Activated CD4-positive, CD25-positive, alpha-beta regulatory T cell treated with anti-CD3 and anti-CD28 coated beads, Interleukin-2, amount 50 U/mL, for 16 hours (primary cell): Measurements from ENCODE around the gene YTHDF1.
"Not testable (repeated sequence)": the region's sequence is repeated elsewhere in the genome, so short reads cannot be mapped to it uniquely, and the experiment has no call there.

ENCODE experiments used
- DNase-seq: peaks from one replicate; pipeline ENCODE4 v3.0.0-alpha.2; 2020; ENCODE audit warnings: low read depth, low spot score

YTHDF1 gene

DNA sequence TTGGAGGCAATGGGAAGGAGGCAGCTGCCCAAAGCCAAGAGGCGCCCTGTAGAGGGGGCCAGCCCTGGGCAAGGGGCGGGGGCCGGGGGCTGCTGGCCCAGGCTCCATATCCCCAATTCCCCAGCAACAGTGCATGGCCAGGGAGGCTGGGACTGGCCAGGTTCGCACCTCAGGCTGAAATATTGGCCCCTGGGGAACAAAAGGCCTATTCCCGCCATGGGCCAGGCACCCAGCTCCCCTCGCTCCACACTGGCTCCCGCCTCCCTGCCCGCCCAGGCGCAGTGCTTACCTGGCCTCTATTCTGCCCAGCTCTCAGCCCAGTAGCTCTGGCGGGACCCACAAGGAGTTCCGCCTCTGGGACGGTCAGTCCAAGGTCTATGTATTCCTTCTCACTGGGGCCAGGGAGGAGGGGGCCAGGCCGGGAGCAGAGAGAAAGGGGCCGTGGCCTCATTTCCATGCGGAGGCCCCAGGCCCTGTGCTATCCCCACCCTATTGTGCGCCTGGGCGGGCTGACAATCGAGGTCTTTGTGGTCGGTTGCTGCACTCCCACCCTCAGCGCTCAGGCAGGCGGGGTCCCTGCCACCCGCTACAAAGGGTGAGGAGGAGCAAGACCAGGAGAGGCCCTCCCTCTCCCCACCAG lies 42.3 kb downstream of the YTHDF1 start:
- no peak for DNase-seq

- DNase-seq: no peak
Measured at GRCh38 chr20:63172726-63173125, 43.2 kb downstream of the YTHDF1 start.

- DNase-seq: no peak
Measured at GRCh38 chr20:63171991-63172390, 43.9 kb downstream of the YTHDF1 start.

- no peak for DNase-seq
Measured at GRCh38 chr20:63169681-63170080, 46.2 kb downstream of the YTHDF1 start.

DNA sequence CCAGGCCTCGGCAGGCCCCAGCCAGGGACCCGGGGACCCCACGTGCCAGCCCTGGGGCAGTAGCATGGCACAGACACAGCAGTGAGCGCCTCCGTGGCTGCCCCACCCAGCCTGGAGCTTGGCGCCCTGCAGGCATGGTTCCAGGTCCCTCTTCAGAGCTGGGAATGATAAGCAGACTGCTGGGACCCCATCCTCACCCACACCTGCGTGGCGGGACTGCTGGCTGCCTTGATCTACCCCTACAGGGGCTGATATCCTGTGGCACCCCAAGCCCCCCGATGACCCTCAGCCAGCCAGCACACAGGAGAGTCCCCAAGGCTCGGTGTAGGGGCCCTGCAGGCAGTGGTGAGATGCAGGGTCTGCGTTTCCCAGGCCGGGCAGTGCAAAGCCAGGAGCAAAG lies 47.1 kb downstream of the YTHDF1 start:
- no peak for DNase-seq

- DNase-seq: no peak
Measured at GRCh38 chr20:63167918-63168520, 47.9 kb downstream of the YTHDF1 start.

GRCh38 chr20:63167026-63167917 lies 48.7 kb downstream of the YTHDF1 start:
- no peak for DNase-seq

DNA sequence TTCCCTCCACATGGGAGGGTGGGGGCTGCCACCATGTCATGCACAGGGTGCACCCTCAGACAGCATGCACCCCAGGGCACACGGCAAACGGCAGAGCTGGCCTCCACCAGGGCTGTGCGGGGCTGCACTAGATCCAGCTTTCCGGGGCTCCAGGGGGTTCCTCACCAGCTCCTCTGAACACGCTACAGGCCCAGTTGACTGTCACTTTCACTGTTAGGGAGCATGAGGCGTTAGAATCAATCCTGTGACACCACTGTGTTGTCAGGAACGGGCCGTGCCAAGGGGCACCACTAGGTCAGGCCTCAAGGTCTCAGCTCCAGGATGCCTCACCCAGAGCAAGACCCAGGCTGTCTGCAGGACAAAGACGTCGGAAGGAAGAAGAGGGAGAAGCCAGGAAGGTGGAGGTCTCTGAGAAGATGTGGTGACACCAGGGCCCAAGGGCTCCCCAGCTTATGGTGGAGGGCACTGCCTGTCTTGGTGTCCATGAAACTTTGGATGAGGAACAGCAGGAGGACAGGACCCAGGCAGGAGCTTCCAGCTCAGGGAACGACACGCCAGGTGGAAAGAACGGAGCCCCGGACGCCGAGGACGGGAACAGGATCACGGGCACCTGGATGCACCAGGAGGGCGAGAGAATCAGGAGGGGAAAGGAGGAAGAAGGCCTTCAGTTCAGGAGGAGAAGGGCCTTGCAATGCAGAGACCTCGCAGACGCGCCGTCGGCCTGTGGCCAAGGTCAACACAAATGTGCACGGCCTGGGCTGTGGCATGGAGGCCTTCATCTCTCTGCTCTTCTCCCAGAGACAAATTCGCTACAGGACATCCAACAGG lies 49.5 kb downstream of the YTHDF1 start:
- DNase-seq: no peak

GRCh38 chr20:63165356-63166192 lies 50.4 kb downstream of the YTHDF1 start:
- no peak for DNase-seq

DNA sequence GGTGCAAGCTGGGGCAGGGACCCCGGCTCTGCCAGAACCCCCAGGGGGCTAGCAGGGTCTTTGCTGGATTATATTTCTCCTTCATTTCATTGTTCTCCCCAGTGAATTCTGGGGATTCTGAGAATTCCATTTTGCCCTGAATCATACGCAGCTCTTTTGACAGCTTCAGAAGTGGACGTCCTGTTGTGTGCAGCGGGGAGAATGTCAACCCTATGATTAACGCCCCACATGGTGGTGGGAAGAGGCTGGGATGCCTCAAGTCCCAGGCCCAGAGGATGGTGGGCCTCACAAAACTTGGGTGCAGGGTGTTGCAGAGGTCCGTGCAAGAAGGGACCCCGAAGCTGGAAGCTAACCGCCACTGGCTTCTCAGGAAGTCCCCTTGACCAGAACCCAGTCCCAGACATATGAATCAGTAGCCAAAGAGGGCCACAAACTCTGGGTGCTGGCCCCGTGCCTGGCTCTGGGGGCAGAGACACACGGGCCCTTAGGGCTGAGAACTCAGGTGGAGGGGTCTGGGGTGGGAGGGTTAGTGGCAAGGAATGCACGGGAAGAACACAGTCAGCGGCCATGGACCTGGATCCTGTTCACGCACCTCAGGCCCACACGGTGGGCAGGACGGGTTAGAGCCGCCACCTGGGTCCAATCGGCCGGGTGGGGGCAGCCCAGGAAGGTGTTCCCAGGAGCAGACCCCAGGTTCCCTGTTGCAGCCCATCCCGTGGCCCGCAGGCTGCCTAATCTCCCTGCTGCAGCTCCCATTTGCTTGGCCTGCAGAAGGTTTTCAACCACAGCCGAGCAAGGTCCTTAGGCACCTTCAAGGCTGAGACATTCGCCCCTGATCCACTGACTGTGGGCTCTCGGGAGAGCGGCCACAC lies 51.2 kb downstream of the YTHDF1 start:
- DNase-seq: no peak

- no peak for DNase-seq
Measured at GRCh38 chr20:63163596-63164483, 52.1 kb downstream of the YTHDF1 start.

GRCh38 chr20:63163171-63163570 lies 52.8 kb downstream of the YTHDF1 start:
- no peak for DNase-seq

- DNase-seq: no peak
Measured at GRCh38 chr20:63162206-63162795, 53.6 kb downstream of the YTHDF1 start.

DNA sequence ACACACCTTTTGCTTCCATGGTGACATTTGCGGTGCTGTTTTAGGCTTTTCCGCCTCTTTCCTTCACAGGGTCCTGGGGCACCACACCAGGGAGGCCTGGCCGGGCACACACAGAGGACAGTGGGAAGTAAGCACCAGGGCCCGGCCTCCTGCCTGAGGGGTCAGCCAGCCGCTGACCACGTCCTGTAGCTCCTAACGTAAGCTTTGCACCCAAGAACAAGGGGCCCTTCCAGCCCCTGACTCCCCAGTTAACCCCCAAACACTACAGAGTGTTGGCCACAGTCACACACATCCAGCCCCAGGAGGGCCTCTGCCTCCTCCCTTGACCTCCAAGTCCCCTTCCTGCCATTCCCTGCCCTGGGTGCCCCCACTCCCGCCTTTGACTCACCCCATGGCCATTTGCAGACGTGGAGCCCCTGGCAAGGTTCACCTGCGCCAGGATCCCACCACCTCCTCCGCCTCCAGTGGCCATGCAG lies 54.7 kb downstream of the YTHDF1 start:
- no peak for DNase-seq

DNA sequence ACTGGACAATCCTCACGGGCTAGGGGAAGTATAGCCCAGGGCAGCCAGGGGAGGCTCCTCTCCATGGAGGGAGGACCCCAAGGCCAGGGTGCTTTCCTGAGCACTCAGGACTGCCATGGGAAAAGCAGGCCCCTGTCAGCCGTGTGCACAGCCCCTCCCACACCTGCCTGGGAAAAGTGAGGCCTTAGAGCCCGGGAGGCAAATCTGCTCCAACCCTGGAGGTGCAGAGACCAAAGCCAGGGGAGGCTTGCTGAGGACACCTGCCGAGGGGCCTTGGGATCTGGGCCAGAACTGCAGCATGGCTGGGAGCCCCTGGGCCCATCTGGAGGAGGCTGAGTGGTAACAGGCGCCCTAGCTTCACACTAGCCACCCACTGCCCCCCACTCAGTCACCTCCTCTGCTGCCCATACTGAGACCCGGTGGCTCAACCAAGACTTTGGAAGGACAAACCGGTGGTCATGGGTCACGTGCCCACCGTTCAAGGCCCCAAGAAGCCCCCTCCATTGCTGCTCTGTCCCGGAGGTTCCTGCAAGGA lies 55.2 kb downstream of the YTHDF1 start:
- DNase-seq: no peak

- no peak for DNase-seq
Measured at GRCh38 chr20:63159826-63160640, 55.9 kb downstream of the YTHDF1 start.

DNA sequence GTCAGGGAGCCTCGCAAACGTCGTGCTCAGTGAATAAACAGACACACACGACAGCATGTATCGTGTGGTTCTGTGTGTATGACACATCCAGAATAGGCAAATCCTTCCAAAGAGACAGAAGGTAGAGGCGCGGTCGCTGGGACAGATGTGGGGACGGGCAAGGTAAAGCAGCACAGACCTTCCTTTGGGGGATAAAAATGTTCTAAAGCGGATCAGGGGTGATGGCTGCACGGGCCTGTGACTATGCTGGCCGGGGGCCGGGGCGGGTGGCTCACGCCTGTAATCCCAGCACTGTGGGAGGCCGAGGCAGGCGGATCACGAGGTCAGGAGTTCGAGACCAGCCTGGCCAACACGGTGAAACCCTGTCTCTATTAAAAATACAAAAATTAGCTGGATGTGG lies 56.7 kb downstream of the YTHDF1 start:
- not testable (repeated sequence) for DNase-seq
